A673 (cell line): Measurements from ENCODE around the gene KRTAP1-5. TPM values are rescaled to one million over a fixed set of nuclear protein-coding genes. Genes with fewer than 3 reads are reported as not detected.

Source experiments
- BruUV-seq: library from RNA; stranded (reverse); fragments of 400-500 nt; replicated peaks from 2 replicates; lab custom pipeline; 2021; lab: Mats Ljungman, UMichigan
- CTCF ChIA-PET: fragments of 300-600 bp; sonication (Branson Sonifier 250); formaldehyde crosslinking; loops from one replicate; lab custom pipeline; 2022; ENCODE audit warnings: antibody characterized with exemption; lab: Charles Lee
- POLR2A ChIA-PET: fragments of 300-600 bp; sonication (Branson Sonifier 250); formaldehyde crosslinking; loops from one replicate; lab custom pipeline; 2022; ENCODE audit warnings: antibody characterized with exemption; ENCODE audit not compliant: low non-redundant PET; lab: Charles Lee
- DNase-seq: peaks from one replicate; pipeline ENCODE4 v3.0.0-alpha.2; 2015; ENCODE audit warnings: low spot score
- H3K27ac ChIP-seq: fragments of 200-600 bp; sonication (generic); 2 replicates; pipeline ENCODE4 v1.5.1; 2016; ENCODE audit warnings: mixed run types, low read depth, mild to moderate bottlenecking, mixed read lengths, antibody characterized with exemption, low read length; ENCODE audit not compliant: poor library complexity, severe bottlenecking
- H3K27me3 ChIP-seq: fragments of 200-600 bp; sonication (generic); replicated peaks from 2 replicates; pipeline ENCODE4 v1.6.1; 2017; ENCODE audit warnings: mixed run types, low read depth, mild to moderate bottlenecking, mixed read lengths, antibody characterized with exemption, low read length; ENCODE audit not compliant: insufficient read depth, poor library complexity
- H3K36me3 ChIP-seq: fragments of 200-600 bp; sonication (generic); 2 replicates; pipeline ENCODE4 v1.6.1; 2016; ENCODE audit warnings: mixed run types, mild to moderate bottlenecking, mixed read lengths, antibody characterized with exemption, low read length; ENCODE audit not compliant: insufficient read depth, poor library complexity, severe bottlenecking
- H3K4me1 ChIP-seq: fragments of 200-600 bp; sonication (generic); 2 replicates; pipeline ENCODE4 v1.6.1; 2017; ENCODE audit warnings: mixed run types, mild to moderate bottlenecking, mixed read lengths, antibody characterized with exemption, low read length; ENCODE audit not compliant: insufficient read depth, poor library complexity, severe bottlenecking
- H3K4me3 ChIP-seq: fragments of 200-600 bp; sonication (generic); 2 replicates; pipeline ENCODE4 v1.5.1; 2016; ENCODE audit warnings: low read depth, mixed run types, mild to moderate bottlenecking, mixed read lengths, low read length; ENCODE audit not compliant: poor library complexity, severe bottlenecking
- H3K9me3 ChIP-seq: fragments of 200-600 bp; sonication (generic); 2 replicates; pipeline ENCODE4 v1.6.1; 2016; ENCODE audit warnings: mixed run types, low read depth, mild to moderate bottlenecking, mixed read lengths, antibody characterized with exemption, low read length; ENCODE audit not compliant: poor library complexity, severe bottlenecking
- EZH2 ChIP-seq: fragments of 200-600 bp; sonication (generic); IDR thresholded peaks from 2 replicates; pipeline ENCODE4 v1.6.1; 2017; ENCODE audit warnings: borderline replicate concordance, low read depth, mild to moderate bottlenecking, mixed read lengths, antibody characterized with exemption, low read length; ENCODE audit not compliant: poor library complexity, severe bottlenecking
- intact Hi-C: fragments of 100-400 bp; cut with micrococcal nuclease; formaldehyde crosslinking; loops from one replicate; pipeline ENCODE4 v1.10.0; 2022; ENCODE audit not compliant: unreplicated experiment
- total RNA-seq: library from RNA; stranded (reverse); gene quantifications from 2 replicates; pipeline ENCODE4 v1.2.3, GENCODE V29; 2021
- TF ChIP-seq, protein P1 (sequence below): fragments of 300-800, 200-600 bp; sonication (generic); conservative IDR thresholded peaks from 2 replicates; pipeline ENCODE4 v1.5.1; 2017; ENCODE audit warnings: low read depth, mild to moderate bottlenecking, antibody characterized with exemption, low read length, moderate library complexity, mixed read lengths

Gene KRTAP1-5
- total RNA-seq, 1 experiment from 2014 or later = not detected

DNA sequence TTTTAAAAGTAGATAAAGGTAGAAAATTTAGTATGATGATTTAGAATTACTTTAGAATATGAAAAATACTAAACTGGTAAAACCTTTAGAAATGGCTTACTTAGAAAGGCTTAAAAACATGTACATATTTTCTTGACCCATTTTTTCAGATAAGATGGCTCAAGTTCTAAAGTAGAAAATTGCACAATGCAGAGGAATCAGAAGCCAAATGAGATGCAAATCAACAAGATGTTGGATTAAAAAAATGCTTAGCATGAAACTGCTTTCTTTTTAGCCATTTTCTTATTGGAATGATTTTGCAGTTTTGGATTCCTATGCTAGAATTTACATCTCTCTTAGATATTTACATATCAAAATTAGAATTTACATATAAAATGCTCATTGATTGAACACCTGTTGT lies 16.6 kb downstream of the KRTAP1-5 start:
- no TSS peak for BruUV-seq
- intact Hi-C loops = no loop called here
- Histone ChIP-seq H3K4me3 (no peak overlapping the region), H3K36me3 (no peaks in the 10 kb centered on the region), H3K27ac (no peak overlapping the region), H3K4me1 (no peaks in the 10 kb centered on the region), H3K9me3 (no peaks in the 10 kb centered on the region), H3K27me3 (no peaks in the 10 kb centered on the region)
- DNase-seq = no peak
- TF ChIP-seq, protein P1, sequence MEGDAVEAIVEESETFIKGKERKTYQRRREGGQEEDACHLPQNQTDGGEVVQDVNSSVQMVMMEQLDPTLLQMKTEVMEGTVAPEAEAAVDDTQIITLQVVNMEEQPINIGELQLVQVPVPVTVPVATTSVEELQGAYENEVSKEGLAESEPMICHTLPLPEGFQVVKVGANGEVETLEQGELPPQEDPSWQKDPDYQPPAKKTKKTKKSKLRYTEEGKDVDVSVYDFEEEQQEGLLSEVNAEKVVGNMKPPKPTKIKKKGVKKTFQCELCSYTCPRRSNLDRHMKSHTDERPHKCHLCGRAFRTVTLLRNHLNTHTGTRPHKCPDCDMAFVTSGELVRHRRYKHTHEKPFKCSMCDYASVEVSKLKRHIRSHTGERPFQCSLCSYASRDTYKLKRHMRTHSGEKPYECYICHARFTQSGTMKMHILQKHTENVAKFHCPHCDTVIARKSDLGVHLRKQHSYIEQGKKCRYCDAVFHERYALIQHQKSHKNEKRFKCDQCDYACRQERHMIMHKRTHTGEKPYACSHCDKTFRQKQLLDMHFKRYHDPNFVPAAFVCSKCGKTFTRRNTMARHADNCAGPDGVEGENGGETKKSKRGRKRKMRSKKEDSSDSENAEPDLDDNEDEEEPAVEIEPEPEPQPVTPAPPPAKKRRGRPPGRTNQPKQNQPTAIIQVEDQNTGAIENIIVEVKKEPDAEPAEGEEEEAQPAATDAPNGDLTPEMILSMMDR = no peak
- TF ChIP-seq EZH2 = no peak
- ChIA-PET POLR2A (no interaction called here), CTCF (no interaction called here)

DNA sequence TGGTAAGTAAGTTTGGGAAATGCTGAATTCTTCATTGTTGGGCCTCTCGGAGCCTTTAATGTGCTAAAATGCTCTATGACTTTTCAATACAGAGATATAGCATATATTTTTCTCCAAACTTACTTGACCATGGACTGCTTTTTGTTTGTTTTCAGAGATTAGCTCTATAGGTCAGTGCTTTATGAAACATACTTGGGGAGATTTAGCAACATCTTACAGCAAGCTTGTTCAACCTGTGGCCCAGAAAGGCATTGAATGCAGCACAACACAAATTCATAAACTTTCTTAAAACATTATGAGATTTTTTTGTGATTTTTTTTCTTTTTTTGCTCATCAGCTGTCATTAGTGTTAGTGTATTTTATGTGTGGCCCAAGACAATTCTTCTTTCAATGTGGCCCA lies 17.1 kb downstream of the KRTAP1-5 start:
- Histone ChIP-seq H3K9me3 (no peaks in the 10 kb centered on the region), H3K4me1 (no peaks in the 10 kb centered on the region), H3K27me3 (no peaks in the 10 kb centered on the region), H3K27ac (no peak overlapping the region), H3K36me3 (no peaks in the 10 kb centered on the region), H3K4me3 (no peak overlapping the region)
- POLR2A ChIA-PET = no interaction called here
- intact Hi-C loops = no loop called here
- BruUV-seq = no TSS peak
- TF ChIP-seq EZH2 = no peak
- TF ChIP-seq, protein P1 = no peak
- no peak for DNase-seq
- CTCF ChIA-PET = no interaction called here

DNA sequence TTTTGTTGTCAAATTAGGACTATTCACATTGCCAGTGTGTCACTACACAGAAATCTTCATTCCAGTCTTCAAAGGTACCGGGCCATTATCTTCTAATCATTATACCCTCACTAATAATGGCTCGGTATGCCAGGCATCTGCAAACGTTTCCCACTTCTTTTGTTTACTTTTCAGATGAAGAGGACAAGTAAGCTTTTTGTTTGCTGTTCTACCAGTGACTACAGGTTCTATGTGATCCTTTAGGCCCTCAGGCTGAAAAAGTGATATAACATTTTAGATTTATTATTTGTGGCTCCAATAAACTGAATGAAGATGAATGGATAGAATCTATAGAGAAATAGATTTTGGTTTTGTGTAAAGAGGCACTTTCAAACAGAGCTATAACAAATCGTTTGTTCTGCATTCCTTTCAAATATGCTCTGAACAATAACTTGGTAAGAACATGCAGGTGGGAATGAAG lies 17.7 kb downstream of the KRTAP1-5 start:
- TF ChIP-seq, protein P1 = no peak
- TF ChIP-seq EZH2 = no peak
- DNase-seq = no peak
- CTCF ChIA-PET = no interaction called here
- Histone ChIP-seq H3K27ac (no peak overlapping the region), H3K36me3 (no peaks in the 10 kb centered on the region), H3K27me3 (no peaks in the 10 kb centered on the region), H3K9me3 (no peaks in the 10 kb centered on the region), H3K4me3 (no peak overlapping the region), H3K4me1 (no peaks in the 10 kb centered on the region)
- no TSS peak for BruUV-seq
- intact Hi-C loops = no loop called here
- POLR2A ChIA-PET = no interaction called here
